Activated B cell treated with CpG ODN at 0.5 μM for 24 hours (primary cell): ENCODE data around the gene KRTAP5-10. TPM values are rescaled to one million over a fixed set of nuclear protein-coding genes. Genes with fewer than 3 reads are reported as not detected.
"Not testable (repeated sequence)": the region's sequence is repeated elsewhere in the genome, so short reads cannot be mapped to it uniquely, and the experiment has no call there.

Experiments used
- ATAC-seq: fragments of 200-7000 bp; cut with Tn5 transposase; one replicate; pipeline ENCODE4 v1.10.0; 2021; ENCODE audit warnings: low read depth, mild to moderate bottlenecking, moderate library complexity
- CTCF ChIA-PET: fragments of 350-600 bp; sonication (Branson Sonifier 250); formaldehyde crosslinking; loops from one replicate; lab custom pipeline; 2021; ENCODE audit warnings: antibody characterized with exemption; lab: Charles Lee
- POLR2A ChIA-PET: fragments of 350-600 bp; sonication (Branson Sonifier 250); formaldehyde crosslinking; loops from one replicate; lab custom pipeline; 2021; ENCODE audit warnings: antibody characterized with exemption; lab: Charles Lee
- DNase-seq: peaks from one replicate; pipeline ENCODE4 v3.0.0; 2022
- H3K27ac Mint-ChIP-seq: one replicate; pipeline ENCODE4 v1.8.0; 2020; ENCODE audit warnings: mixed read lengths
- H3K27me3 Mint-ChIP-seq: one replicate; pipeline ENCODE4 v1.8.0; 2021; ENCODE audit warnings: mixed read lengths
- H3K36me3 Mint-ChIP-seq: one replicate; pipeline ENCODE4 v1.8.0; 2021; ENCODE audit warnings: low read depth, mixed read lengths
- H3K4me1 Mint-ChIP-seq: one replicate; pipeline ENCODE4 v1.8.0; 2021; ENCODE audit warnings: mixed read lengths
- H3K4me3 Mint-ChIP-seq: one replicate; pipeline ENCODE4 v1.8.0; 2020; ENCODE audit warnings: mild to moderate bottlenecking, mixed read lengths
- H3K9me3 Mint-ChIP-seq: one replicate; pipeline ENCODE4 v1.8.0; 2020; ENCODE audit warnings: mixed read lengths
- CTCF ChIP-seq: fragments of 200-600 bp; IDR thresholded peaks from one replicate; pipeline ENCODE4 v1.8.0; 2022; ENCODE audit warnings: antibody characterized with exemption, mild to moderate bottlenecking
- intact Hi-C: fragments of 100-400 bp; cut with micrococcal nuclease; formaldehyde crosslinking; loops from one replicate; pipeline ENCODE4 v1.15.1; 2024
- total RNA-seq: library from RNA; stranded (reverse); gene quantifications from 2 replicates; pipeline ENCODE4 v1.2.3, GENCODE V29; 2022

The KRTAP5-10 gene
- total RNA-seq, 1 donor from 2014 or later = 0.27 TPM

- ChIA-PET CTCF (no interaction called here), POLR2A (no interaction called here)
- Mint-ChIP-seq H3K4me1 (no peaks in the 10 kb centered on the region), H3K36me3 (no peaks in the 10 kb centered on the region), H3K9me3 (no peaks in the 10 kb centered on the region), H3K4me3 (no peak overlapping the region), H3K27ac (no peak overlapping the region), H3K27me3 (peaks cover 13% of the 10 kb centered on the region)
- intact Hi-C loops = no loop called here
- no peak for TF ChIP-seq CTCF
- DNase-seq = no peak
- ATAC-seq = no peak
Measured at GRCh38 chr11:71572811-71573210, 7.4 kb downstream of the KRTAP5-10 start.

DNA sequence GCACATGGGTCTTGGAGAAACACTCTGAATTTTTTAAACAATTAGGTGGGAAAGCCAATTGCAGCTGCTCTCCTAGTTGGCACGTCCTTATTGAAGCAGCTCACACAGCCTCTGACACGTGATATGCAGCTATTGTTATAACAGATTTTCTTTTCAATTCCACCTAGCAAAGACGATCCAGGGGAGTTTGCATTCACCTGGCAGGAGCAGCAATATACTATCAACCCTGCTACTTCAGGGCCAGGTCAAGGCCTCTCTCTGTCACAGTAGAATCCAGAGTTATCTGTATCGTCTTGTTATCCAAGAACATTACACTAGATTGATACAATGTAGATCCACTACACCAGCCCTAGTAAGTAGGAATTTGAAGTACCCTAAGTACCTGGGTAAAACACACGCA, 9.1 kb downstream of the KRTAP5-10 start:
- no peak for TF ChIP-seq CTCF
- ChIA-PET CTCF (interaction anchor here (0.6 kb wide), 1 partner anchor 125 kb away, joined by 4 read pairs; no protein-coding TSS in a partner anchor), POLR2A (no interaction called here)
- Mint-ChIP-seq H3K4me3 (no peak overlapping the region), H3K36me3 (no peaks in the 10 kb centered on the region), H3K9me3 (no peaks in the 10 kb centered on the region), H3K4me1 (no peaks in the 10 kb centered on the region), H3K27me3 (peaks cover 15% of the 10 kb centered on the region), H3K27ac (no peak overlapping the region)
- DNase-seq (no peak), ATAC-seq (no peak)
- intact Hi-C loops = no loop called here

DNA sequence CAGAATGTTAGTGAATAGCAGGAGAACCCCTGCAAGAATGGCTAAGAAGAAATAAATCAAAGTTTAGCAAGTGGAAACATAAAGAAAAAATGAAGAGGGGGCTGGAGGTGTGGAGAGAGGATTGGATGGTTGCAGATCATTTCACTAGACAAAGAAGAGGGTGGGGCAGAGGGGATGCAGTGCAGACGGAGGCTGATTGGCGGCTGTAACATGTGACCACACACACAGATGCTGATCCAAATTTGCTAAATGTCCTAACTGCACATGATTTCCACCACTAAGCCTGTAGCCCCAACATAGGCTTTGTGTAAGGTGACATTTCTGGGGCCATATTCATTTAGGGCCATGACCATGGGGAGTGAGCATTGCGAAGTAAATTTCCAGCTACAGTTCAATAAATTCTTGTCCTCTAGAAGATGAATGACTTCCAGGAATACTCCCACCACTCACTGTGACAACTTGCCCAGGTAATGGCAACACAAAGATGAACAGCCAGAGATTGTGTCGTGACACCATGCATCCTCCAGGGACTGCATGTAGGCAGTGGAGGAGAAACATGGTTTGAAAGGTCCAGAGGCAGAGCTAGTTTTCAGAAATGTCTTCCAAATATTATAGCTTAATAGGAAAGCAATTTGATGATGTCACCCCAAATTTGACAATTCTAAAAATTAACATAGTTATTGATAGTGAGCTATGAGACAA, 10.5 kb downstream of the KRTAP5-10 start:
- POLR2A ChIA-PET = no interaction called here
- Mint-ChIP-seq H3K9me3 (no peaks in the 10 kb centered on the region), H3K4me1 (peaks cover 2% of the 10 kb centered on the region), H3K27ac (no peak overlapping the region), H3K27me3 (peaks cover 15% of the 10 kb centered on the region), H3K4me3 (no peak overlapping the region), H3K36me3 (no peaks in the 10 kb centered on the region)
- CTCF ChIA-PET = no interaction called here
- TF ChIP-seq CTCF = no peak
- intact Hi-C loops = no loop called here
- ATAC-seq (no peak), DNase-seq (no peak)

GRCh38 chr11:71576688-71577465, 11.5 kb downstream of the KRTAP5-10 start:
- H3K36me3 Mint-ChIP-seq, CTCF ChIA-PET, POLR2A ChIA-PET, H3K27ac Mint-ChIP-seq, H3K4me1 Mint-ChIP-seq, ATAC-seq, intact Hi-C loops, DNase-seq, H3K4me3 Mint-ChIP-seq, H3K9me3 Mint-ChIP-seq: not testable (repeated sequence)
- H3K27me3 Mint-ChIP-seq = peaks cover 16% of the 10 kb centered on the region

GRCh38 chr11:71577469-71578004, 12.2 kb downstream of the KRTAP5-10 start:
- H3K27me3 Mint-ChIP-seq = peaks cover 15% of the 10 kb centered on the region
- CTCF ChIA-PET = no interaction called here
- no peaks in the 10 kb centered on the region for H3K36me3 Mint-ChIP-seq

DNA sequence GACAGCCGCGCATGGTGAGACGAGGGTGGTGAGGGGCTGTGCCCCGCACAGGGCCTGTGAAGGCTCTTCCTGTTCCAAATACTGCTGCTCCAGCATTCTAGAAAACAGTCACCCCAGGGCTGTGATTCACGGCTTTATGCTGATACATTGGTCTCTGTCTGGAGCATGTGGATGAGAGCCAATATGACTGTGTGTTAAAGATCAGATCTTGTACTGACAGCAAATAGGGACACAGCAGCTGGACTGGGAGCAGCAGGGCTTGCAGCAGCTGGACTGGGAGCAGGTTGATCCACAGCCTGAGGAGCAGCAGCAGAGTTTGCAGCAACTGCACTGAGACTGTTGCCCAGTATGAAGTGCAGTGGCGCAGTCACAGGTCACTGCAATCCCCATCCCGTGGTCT, 14.2 kb downstream of the KRTAP5-10 start:
- H3K36me3 Mint-ChIP-seq, CTCF ChIA-PET, ATAC-seq, POLR2A ChIA-PET, H3K27ac Mint-ChIP-seq, H3K4me3 Mint-ChIP-seq, intact Hi-C loops, H3K9me3 Mint-ChIP-seq, H3K4me1 Mint-ChIP-seq, DNase-seq: not testable (repeated sequence)
- H3K27me3 Mint-ChIP-seq = peaks cover 11% of the 10 kb centered on the region

More at GRCh38 chr11:71577469-71578004, 12.2 kb downstream of the KRTAP5-10 start:
- ATAC-seq (no peak), DNase-seq (no peak)
- TF ChIP-seq CTCF = no peak
- H3K4me3 Mint-ChIP-seq = no peak overlapping the region
- intact Hi-C loops = no loop called here
- no peaks in the 10 kb centered on the region for H3K9me3 Mint-ChIP-seq
- POLR2A ChIA-PET = no interaction called here
- H3K27ac Mint-ChIP-seq = no peak overlapping the region
- peaks cover 2% of the 10 kb centered on the region for H3K4me1 Mint-ChIP-seq
